ENCODE measurements around the gene ASMT. TPM values are rescaled to one million over a fixed set of nuclear protein-coding genes. Genes with fewer than 3 reads are reported as not detected.

ASMT gene
- total RNA-seq, 4 donors from 2014 or later: not detected

DNA sequence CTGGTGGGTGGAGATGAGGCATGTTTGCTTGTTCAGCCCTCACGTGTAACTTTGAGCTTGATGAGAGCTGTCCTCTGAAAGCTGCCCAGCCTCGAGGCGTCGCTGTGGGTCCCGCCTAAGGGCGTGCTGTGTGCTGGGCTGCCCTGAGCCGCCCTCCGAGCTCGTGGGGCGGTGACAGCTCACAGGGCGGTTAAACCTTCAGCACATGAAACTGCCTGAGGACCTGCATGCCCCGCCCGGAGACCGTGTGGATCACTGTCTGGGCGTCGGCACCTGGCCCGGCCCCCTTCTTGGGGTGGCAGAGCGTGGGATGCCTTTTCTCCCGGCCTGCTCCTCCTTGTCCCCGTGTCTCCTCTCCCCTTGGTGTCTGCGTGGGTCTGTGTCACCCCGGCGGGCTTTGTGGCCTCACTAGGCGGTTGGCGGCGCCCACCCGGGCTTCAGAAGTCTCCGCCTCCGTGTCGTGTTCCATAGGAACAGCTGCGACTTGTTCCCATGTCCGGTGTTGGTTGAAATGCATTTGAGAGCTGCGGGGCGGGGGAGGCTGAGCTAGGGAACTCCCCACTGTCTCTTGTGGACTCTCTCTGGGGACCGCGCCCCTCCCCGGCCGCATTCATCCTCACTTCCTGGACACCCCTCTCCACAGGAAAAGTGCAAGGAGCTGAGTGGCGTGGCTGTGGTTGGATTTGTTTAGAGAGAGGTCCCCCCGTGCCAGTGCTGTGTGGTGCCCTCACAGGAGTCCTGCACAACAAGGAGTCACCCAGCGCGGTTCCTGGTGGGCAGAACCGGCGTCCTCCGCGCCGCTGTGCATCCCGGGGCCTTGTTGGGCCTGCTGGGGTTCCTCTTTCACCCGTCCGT, 16.6 kb upstream of the ASMT start:
- TF ChIP-seq, protein P1, sequence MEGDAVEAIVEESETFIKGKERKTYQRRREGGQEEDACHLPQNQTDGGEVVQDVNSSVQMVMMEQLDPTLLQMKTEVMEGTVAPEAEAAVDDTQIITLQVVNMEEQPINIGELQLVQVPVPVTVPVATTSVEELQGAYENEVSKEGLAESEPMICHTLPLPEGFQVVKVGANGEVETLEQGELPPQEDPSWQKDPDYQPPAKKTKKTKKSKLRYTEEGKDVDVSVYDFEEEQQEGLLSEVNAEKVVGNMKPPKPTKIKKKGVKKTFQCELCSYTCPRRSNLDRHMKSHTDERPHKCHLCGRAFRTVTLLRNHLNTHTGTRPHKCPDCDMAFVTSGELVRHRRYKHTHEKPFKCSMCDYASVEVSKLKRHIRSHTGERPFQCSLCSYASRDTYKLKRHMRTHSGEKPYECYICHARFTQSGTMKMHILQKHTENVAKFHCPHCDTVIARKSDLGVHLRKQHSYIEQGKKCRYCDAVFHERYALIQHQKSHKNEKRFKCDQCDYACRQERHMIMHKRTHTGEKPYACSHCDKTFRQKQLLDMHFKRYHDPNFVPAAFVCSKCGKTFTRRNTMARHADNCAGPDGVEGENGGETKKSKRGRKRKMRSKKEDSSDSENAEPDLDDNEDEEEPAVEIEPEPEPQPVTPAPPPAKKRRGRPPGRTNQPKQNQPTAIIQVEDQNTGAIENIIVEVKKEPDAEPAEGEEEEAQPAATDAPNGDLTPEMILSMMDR (IDR thresholded peaks at IDR 0.05): no peak
- TF ChIP-seq POLR2A (IDR thresholded peaks at IDR 0.05): no peak
- Histone ChIP-seq H3K9me3 (no peaks in the 10 kb centered on the region), H3K4me1 (peaks cover 0 to 4% of the 10 kb centered on the region in 2 donors), H3K4me3 (replicated peaks in 1 of 3) (no peak overlapping the region), H3K36me3 (peaks cover 89% of the 10 kb centered on the region in 2 donors), H3K27ac (no peak overlapping the region), H3K27me3 (no peaks in the 10 kb centered on the region)
- no peak for DNase-seq
- intact Hi-C loops (cut with DNase I): loop anchor here (10.0 kb wide), 1 partner anchor 203 kb away; the partner anchor contains the start of gene SLC25A6
- WGBS, 2 donors: 94 to 95% methylated on average over 30 to 41 of the region's 50 CpGs

GRCh38 chrX:1598876-1599790, 15.7 kb upstream of the ASMT start:
- no peak for DNase-seq
- Histone ChIP-seq H3K4me1 (no peaks in the 10 kb centered on the region), H3K27me3 (no peaks in the 10 kb centered on the region), H3K27ac (no peak overlapping the region), H3K9me3 (no peaks in the 10 kb centered on the region), H3K4me3 (replicated peaks in 1 of 3) (no peak overlapping the region), H3K36me3 (peaks cover 82 to 83% of the 10 kb centered on the region in 2 donors)
- 86 to 91% methylated on average over 51 to 52 of the region's 57 CpGs for WGBS, 2 donors
- intact Hi-C loops (cut with DNase I): loop anchor here (10.0 kb wide), 1 partner anchor 204 kb away; the partner anchor contains the start of gene SLC25A6
- TF ChIP-seq, protein P1 (IDR thresholded peaks at IDR 0.05): no peak
- TF ChIP-seq POLR2A (IDR thresholded peaks at IDR 0.05): no peak

GRCh38 chrX:1599791-1600405, 15.0 kb upstream of the ASMT start:
- Histone ChIP-seq H3K4me1 (no peaks in the 10 kb centered on the region), H3K27me3 (no peaks in the 10 kb centered on the region), H3K4me3 (replicated peaks in 1 of 3) (no peak overlapping the region), H3K9me3 (no peaks in the 10 kb centered on the region), H3K36me3 (peaks cover 75 to 76% of the 10 kb centered on the region in 2 donors), H3K27ac (no peak overlapping the region)
- TF ChIP-seq, protein P1 (IDR thresholded peaks at IDR 0.05): no peak
- no peak for TF ChIP-seq POLR2A (IDR thresholded peaks at IDR 0.05)
- DNase-seq: no peak
- WGBS, 2 donors: 95 to 100% methylated on average over 3 to 20 of the region's 36 CpGs
- intact Hi-C loops (cut with DNase I): loop anchor here (10.0 kb wide), 1 partner anchor 205 kb away; the partner anchor contains the start of gene SLC25A6

GRCh38 chrX:1600406-1601050, 14.3 kb upstream of the ASMT start:
- 97 to 99% methylated on average over 47 to 48 of the region's 52 CpGs for WGBS, 2 donors
- Histone ChIP-seq H3K9me3 (no peaks in the 10 kb centered on the region), H3K27me3 (no peaks in the 10 kb centered on the region), H3K4me1 (no peaks in the 10 kb centered on the region), H3K4me3 (replicated peaks in 1 of 3) (no peak overlapping the region), H3K36me3 (peaks cover 69% of the 10 kb centered on the region in 2 donors), H3K27ac (no peak overlapping the region)
- intact Hi-C loops (cut with DNase I): no loop called here
- no peak for DNase-seq
- TF ChIP-seq, protein P1 (IDR thresholded peaks at IDR 0.05): no peak
- TF ChIP-seq POLR2A (IDR thresholded peaks at IDR 0.05): no peak

All from thyroid gland (tissue), 4 donors.